Activated T-cell treated with anti-CD3 and anti-CD28 coated beads, Interleukin-2, amount 50 U/mL, for 4 hours (primary cell): ENCODE results near the gene LRCOL1. TPM values are rescaled to one million over a fixed set of nuclear protein-coding genes. Genes with fewer than 3 reads are reported as not detected.

Experiments used
- ATAC-seq, 2 donors: fragments of 200-7000 bp; cut with Tn5 transposase; one replicate each; pipeline ENCODE4 v1.10.0; 2021
- DNase-seq: peaks from one replicate; pipeline ENCODE4 v3.0.0-alpha.2; 2020
- H3K27me3 Mint-ChIP-seq: one replicate; pipeline ENCODE4 v1.8.0; 2021; ENCODE audit warnings: low read depth, mixed read lengths
- H3K36me3 Mint-ChIP-seq: one replicate; pipeline ENCODE4 v1.8.0; 2022; ENCODE audit warnings: mixed read lengths; ENCODE audit not compliant: insufficient read depth
- H3K4me1 Mint-ChIP-seq: one replicate; pipeline ENCODE4 v1.8.0; 2021; ENCODE audit warnings: low read depth, mixed read lengths
- H3K4me3 Mint-ChIP-seq: one replicate; pipeline ENCODE4 v1.8.0; 2021; ENCODE audit warnings: mild to moderate bottlenecking, moderate library complexity, mixed read lengths
- H3K9me3 Mint-ChIP-seq: one replicate; pipeline ENCODE4 v1.8.0; 2021; ENCODE audit warnings: mixed read lengths
- total RNA-seq, 3 donors: library from RNA; stranded (reverse); gene quantifications; one replicate each; pipeline ENCODE4 v1.2.1, GENCODE V29; 2021

The LRCOL1 gene
- total RNA-seq, 3 donors from 2014 or later: not detected

DNA sequence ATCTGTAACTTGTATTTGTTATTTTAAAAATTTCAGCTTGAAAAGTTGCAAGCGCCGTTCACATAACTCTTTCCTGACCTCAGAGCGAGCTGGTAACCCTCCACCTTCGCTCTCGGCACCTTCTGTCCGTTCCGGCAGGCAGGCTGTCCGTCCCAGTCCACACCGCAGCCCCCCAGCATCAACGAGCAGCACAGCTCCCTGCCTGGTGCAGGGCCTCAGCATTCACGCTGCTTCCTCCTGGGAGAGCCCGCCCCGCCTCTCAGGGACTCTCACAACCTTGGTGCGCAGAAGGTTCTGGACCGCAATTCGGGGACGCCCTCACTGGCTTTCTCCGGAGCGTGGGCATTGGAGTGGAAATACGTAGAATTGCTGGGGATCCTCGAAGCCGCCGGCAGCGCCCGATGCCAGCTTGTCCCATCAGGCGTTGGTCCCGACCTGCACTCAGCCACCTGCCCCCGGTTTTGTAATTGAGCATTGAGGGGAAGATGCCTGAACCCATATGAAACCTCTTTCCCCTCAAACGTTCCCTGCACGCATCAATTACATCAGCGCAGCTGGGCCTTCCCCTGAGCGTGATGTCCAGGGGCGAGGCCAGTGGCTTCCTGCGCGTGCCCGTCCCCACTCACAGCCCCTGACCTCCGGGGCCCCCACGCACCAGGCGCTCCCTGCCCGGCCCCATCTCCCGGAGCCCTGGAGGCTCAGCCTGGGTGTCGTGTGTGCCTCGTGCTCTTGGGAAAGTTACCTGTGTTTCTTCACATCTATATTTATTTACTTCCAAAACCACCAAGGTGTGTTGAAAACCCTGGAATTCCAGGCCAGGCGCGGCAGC, 19.1 kb downstream of the LRCOL1 start:
- ATAC-seq (no peak), DNase-seq (no peak)
- H3K4me1 Mint-ChIP-seq: peaks cover 2% of the 10 kb centered on the region
- peaks cover 15% of the 10 kb centered on the region for H3K27me3 Mint-ChIP-seq
- H3K36me3 Mint-ChIP-seq: no peaks in the 10 kb centered on the region
- H3K4me3 Mint-ChIP-seq: no peak overlapping the region
- no peaks in the 10 kb centered on the region for H3K9me3 Mint-ChIP-seq

GRCh38 chr12:132588821-132589669, 21.3 kb downstream of the LRCOL1 start:
- no peaks in the 10 kb centered on the region for H3K9me3 Mint-ChIP-seq
- peaks cover under 1% of the 10 kb centered on the region for H3K36me3 Mint-ChIP-seq
- H3K27me3 Mint-ChIP-seq: peaks cover 7% of the 10 kb centered on the region
- no peak overlapping the region for H3K4me3 Mint-ChIP-seq
- H3K4me1 Mint-ChIP-seq: peaks cover 2% of the 10 kb centered on the region
- no peak for ATAC-seq
- DNase-seq: no peak

GRCh38 chr12:132588319-132588718, 22.1 kb downstream of the LRCOL1 start:
- Mint-ChIP-seq H3K4me3 (no peak overlapping the region), H3K36me3 (peaks cover 4% of the 10 kb centered on the region), H3K9me3 (no peaks in the 10 kb centered on the region), H3K27me3 (peaks cover 4% of the 10 kb centered on the region), H3K4me1 (no peaks in the 10 kb centered on the region)
- DNase-seq: no peak
- ATAC-seq: no peak

DNA sequence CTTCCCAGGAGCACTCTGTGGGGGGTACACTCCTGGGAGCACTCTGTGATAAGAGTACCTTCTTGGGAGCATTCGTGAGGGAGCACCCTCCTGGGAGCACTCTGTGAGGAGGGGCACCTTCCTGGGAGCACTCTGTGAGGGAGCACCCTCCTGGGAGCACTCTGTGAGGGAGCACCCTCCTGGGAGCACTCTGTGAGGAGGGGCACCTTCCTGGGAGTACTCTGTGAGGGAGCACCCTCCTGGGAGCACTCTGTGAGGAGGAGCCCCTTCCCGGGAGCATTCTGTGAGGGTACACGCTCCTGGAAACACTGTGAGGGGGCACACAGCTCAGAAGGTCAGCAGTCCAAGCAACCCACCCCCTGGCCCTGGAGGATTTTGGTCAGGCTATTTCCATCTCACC, 22.6 kb downstream of the LRCOL1 start:
- no peak for DNase-seq

DNA sequence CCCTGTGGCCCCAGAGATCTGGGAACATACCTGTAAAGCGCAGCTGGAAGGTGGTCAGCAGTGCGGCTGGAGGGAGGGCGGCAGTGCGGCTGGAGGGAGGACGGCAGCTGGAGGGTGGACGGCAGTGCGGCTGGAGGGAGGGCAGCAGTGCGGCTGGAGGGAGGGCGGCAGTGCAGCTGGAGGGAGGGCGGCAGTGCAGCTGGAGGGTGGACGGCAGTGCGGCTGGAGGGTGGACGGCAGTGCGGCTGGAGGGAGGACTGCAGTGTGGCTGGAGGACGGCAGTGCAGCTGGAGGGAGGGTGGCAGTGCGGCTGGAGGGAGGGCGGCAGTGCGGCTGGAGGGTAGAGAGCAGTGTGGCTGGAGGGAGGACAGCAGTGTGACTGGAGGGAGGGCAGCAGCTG, 23.5 kb downstream of the LRCOL1 start:
- Mint-ChIP-seq H3K9me3 (no peaks in the 10 kb centered on the region), H3K4me1 (no peaks in the 10 kb centered on the region), H3K36me3 (peaks cover 4% of the 10 kb centered on the region), H3K27me3 (no peaks in the 10 kb centered on the region), H3K4me3 (no peak overlapping the region)
- DNase-seq: no peak
- no peak for ATAC-seq

More for the DNA sequence above, 22.6 kb downstream of the LRCOL1 start:
- no peaks in the 10 kb centered on the region for H3K4me1 Mint-ChIP-seq
- H3K36me3 Mint-ChIP-seq: peaks cover 4% of the 10 kb centered on the region
- ATAC-seq: no peak
- peaks cover 2% of the 10 kb centered on the region for H3K27me3 Mint-ChIP-seq
- no peaks in the 10 kb centered on the region for H3K9me3 Mint-ChIP-seq
- no peak overlapping the region for H3K4me3 Mint-ChIP-seq

DNA sequence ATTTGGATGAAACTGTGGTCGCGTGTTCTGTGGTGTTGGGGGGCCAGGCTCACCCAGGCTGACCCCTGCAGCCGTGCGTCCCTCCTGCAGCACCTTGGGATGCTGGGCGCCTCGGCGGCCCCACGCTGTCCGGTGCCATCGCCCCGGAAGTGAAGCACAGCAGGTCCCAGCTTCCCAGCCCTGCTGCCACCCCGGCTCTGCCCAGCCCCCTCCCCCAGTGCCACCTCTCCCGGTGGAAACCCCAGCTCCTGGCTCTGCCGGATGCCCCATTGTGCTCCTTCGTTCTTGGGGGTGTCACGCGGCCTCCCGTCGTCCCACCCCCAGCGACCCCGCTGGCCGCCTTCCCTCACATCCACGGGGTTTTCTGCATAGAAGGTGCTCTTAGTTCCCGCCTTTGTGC, 25.2 kb downstream of the LRCOL1 start:
- ATAC-seq (no peak), DNase-seq (no peak)
- Mint-ChIP-seq H3K27me3 (no peaks in the 10 kb centered on the region), H3K4me3 (no peak overlapping the region), H3K9me3 (no peaks in the 10 kb centered on the region), H3K36me3 (peaks cover 4% of the 10 kb centered on the region), H3K4me1 (no peaks in the 10 kb centered on the region)

- ATAC-seq (no peak), DNase-seq (no peak)
- Mint-ChIP-seq H3K36me3 (peaks cover 4% of the 10 kb centered on the region), H3K4me3 (no peak overlapping the region), H3K9me3 (no peaks in the 10 kb centered on the region), H3K27me3 (no peaks in the 10 kb centered on the region), H3K4me1 (no peaks in the 10 kb centered on the region)
These were observed 26.0 kb downstream of the LRCOL1 start for GRCh38 chr12:132584429-132584828.

DNA sequence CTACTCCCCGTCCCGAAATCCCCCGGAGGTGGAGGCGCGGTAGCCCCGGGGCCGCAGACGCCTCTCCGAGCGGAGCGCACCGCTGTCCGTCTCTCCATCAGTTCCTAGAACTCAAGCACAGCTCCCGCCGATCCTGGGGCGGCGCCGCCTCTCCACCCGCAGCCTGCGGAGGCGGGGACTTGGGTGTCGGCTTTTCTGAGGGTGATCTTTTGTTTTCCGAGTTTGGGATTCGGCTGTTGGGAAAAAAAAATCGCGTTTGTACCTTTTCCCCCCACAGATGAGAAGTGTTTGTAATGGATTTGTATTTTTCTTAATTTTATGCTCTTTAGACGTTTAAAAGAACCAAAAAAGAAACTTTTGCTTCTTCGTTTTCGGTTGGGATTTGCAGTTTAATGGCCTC, 26.6 kb downstream of the LRCOL1 start:
- H3K4me3 Mint-ChIP-seq: no peak overlapping the region
- H3K27me3 Mint-ChIP-seq: no peaks in the 10 kb centered on the region
- peaks cover 7% of the 10 kb centered on the region for H3K36me3 Mint-ChIP-seq
- H3K4me1 Mint-ChIP-seq: no peaks in the 10 kb centered on the region
- ATAC-seq (no peak), DNase-seq (no peak)
- H3K9me3 Mint-ChIP-seq: no peaks in the 10 kb centered on the region

DNA sequence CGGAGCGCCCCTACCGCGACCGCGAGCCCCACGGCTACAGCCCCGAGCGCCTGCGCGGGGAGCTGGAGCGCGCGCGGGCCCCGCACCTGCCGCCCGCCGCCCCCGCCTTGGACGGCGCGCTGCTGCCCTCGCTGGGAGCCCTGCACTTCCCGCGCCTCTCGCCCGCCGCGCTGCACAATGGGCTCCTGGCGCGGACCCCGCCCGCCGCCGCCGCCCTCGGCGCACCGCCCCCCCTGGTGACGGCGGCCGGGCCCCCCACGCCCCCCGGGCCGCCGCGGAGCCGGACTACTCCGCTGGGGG, 27.0 kb downstream of the LRCOL1 start:
- DNase-seq: no peak
- no peak overlapping the region for H3K4me3 Mint-ChIP-seq
- H3K36me3 Mint-ChIP-seq: peaks cover 7% of the 10 kb centered on the region
- ATAC-seq: no peak
- H3K4me1 Mint-ChIP-seq: no peaks in the 10 kb centered on the region
- H3K9me3 Mint-ChIP-seq: no peaks in the 10 kb centered on the region
- no peaks in the 10 kb centered on the region for H3K27me3 Mint-ChIP-seq

DNA sequence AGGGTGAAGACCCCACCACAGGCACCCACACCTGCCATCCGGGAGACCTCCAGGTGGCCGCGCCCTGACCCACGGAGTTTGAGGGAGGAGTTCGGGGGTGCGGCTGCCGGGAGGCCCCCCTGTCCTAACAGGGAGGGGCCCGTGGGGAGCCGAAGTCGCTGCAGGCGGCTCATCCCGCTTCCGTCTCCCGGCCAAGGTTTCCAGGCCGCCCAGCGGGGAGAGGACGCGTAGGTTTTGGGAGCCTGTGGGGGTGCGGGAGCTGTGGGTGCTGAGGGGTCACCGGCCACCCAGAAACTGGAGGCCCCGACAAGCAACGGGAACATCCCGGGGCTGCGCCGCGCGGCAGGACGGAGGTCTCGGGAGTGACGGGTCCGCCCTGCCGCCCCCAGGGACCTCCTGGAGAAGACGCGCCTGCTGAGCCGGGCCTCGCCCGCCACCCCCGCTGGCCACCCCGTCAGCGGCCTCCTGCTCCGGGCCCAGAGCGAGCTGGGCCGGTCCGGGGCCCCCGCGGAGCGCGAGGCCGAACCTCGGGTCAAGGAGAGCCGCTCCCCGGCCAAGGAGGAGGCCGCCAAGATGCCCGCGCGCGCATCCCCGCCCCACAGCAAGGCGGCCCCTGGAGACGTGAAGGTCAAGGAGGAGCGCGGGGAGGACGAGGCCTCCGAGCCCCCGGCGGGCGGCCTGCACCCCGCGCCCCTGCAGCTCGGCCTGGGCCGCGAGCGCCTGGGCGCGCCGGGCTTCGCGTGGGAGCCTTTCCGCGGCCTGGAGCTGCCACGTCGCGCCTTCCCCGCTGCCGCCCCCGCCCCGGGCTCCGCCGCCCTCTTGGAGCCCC, 27.6 kb downstream of the LRCOL1 start:
- Mint-ChIP-seq H3K27me3 (no peaks in the 10 kb centered on the region), H3K4me3 (no peak overlapping the region), H3K36me3 (peaks cover 11% of the 10 kb centered on the region), H3K4me1 (no peaks in the 10 kb centered on the region), H3K9me3 (no peaks in the 10 kb centered on the region)
- ATAC-seq (no peak), DNase-seq (no peak)

- Mint-ChIP-seq H3K4me3 (no peak overlapping the region), H3K27me3 (no peaks in the 10 kb centered on the region), H3K36me3 (peaks cover 13% of the 10 kb centered on the region), H3K9me3 (no peaks in the 10 kb centered on the region), H3K4me1 (no peaks in the 10 kb centered on the region)
- no peak for ATAC-seq
- DNase-seq: no peak
These were observed 28.3 kb downstream of the LRCOL1 start for GRCh38 chr12:132582058-132582420.

DNA sequence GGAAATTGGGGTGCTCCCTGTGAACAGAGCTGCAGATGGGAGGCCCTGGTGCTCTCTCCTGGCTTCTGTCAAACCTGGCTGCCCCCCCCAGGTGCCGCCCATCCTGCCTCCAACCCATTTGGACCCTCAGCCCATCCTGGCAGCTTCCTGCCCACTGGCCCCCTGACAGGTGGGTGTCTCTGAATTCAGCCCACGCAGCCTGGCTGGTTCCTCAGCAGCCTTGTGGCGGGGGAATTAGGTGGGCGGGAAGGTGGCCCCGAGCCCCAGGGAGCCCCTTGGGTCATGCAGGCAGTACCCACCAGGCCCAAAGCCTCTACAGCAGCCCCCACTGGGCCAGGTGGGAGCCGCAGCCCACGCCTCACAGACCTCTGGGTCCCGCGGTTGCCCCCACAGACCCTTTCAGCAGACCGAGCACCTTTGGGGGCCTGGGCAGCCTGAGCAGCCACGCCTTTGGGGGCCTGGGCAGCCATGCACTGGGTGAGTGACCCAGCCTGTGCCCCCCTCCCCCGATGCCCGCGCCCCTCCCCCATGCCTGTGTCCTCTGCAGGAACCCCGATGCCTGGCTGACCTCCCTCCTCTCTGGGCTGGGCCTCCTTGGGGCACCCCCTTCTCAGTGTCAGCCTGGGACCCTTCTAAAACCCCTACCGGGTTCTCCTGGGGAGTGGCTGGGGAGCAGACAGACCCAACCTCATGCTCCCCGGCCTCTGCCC, 28.9 kb downstream of the LRCOL1 start:
- ATAC-seq: no peak
- no peak for DNase-seq
- Mint-ChIP-seq H3K36me3 (peaks cover 13% of the 10 kb centered on the region), H3K27me3 (no peaks in the 10 kb centered on the region), H3K4me1 (no peaks in the 10 kb centered on the region), H3K4me3 (no peak overlapping the region), H3K9me3 (no peaks in the 10 kb centered on the region)

DNA sequence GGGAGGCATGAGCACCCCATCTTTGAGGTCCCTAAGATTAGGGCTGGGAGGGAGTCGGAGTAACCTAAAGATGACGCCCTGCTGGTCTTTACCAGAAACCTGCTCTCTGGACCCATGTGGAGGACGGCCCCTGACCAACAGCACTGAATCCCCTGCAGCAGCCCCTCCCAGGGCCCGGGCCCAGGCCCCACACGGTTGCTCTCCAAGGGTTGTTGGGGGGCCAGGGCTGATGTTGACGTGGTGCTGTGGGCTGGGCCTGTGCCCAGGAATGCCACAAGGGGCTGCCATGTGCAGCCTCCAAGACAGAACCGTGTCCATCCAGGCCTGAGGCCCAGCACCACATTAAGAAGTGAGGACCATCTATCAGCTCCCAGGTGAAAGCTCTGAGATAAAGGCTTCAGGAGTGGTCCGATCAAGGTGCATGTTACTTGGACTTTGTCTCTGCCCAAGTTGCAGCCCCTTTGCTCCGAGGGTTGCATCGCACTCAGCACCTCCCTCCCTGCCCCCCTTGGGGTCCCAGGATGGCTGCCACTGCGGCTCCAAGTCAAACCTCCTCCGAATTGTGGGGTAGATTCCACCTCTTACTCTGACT, 29.6 kb downstream of the LRCOL1 start:
- peaks cover 13% of the 10 kb centered on the region for H3K36me3 Mint-ChIP-seq
- DNase-seq: no peak

DNA sequence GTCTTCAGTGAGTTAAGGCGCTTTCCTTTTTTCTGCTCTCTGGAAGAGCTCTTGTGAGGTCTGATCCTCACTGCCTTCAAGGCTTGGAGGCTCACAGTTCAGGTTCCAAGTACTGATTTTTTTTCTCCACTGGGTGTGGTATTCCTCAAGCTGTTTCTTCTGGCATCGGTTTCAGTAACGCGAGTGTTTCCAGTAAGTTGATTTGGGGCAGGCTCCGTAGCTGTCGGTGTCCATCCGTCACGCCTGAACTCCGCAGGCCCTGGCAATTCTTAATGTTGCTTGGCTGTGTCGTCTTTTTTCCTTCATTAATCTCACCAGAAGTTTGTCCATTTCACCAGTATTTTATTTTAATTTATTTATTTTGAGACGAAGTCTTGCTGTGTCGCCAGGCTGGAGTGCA, 30.6 kb downstream of the LRCOL1 start:
- Mint-ChIP-seq H3K27me3 (no peaks in the 10 kb centered on the region), H3K4me1 (no peaks in the 10 kb centered on the region), H3K4me3 (no peak overlapping the region), H3K36me3 (peaks cover 13% of the 10 kb centered on the region), H3K9me3 (no peaks in the 10 kb centered on the region)
- ATAC-seq (no peak), DNase-seq (no peak)

More for the DNA sequence above, 29.6 kb downstream of the LRCOL1 start:
- no peaks in the 10 kb centered on the region for H3K4me1 Mint-ChIP-seq
- H3K27me3 Mint-ChIP-seq: no peaks in the 10 kb centered on the region
- H3K4me3 Mint-ChIP-seq: no peak overlapping the region
- H3K9me3 Mint-ChIP-seq: no peaks in the 10 kb centered on the region
- ATAC-seq: no peak
